WTC11 (cell line): Measurements from ENCODE around the gene C5orf15. TPM values are rescaled to one million over a fixed set of nuclear protein-coding genes. Genes with fewer than 3 reads are reported as not detected.

Source experiments
- ATAC-seq: fragments of 200-7000 bp; cut with Tn5 transposase; 2 replicates; pipeline ENCODE4 v1.10.0; 2021; ENCODE audit warnings: mild to moderate bottlenecking, moderate library complexity
- CTCF ChIA-PET: fragments of 300-600 bp; sonication (Branson Sonifier 250); formaldehyde crosslinking; loops from one replicate; lab custom pipeline; 2021; ENCODE audit warnings: antibody characterized with exemption; lab: Charles Lee
- POLR2A ChIA-PET: fragments of 350-600 bp; sonication (Branson Sonifier 250); formaldehyde crosslinking; loops from one replicate; lab custom pipeline; 2021; ENCODE audit warnings: antibody characterized with exemption; lab: Charles Lee
- DNase-seq: peaks from one replicate; pipeline ENCODE4 v3.0.0; 2021; ENCODE audit warnings: low spot score
- H3K27ac Mint-ChIP-seq: 2 replicates; pipeline ENCODE4 v1.8.0; 2021; ENCODE audit warnings: mixed read lengths
- H3K27me3 Mint-ChIP-seq: 2 replicates; pipeline ENCODE4 v1.8.0; 2021; ENCODE audit warnings: low read depth, mild to moderate bottlenecking, moderate library complexity, mixed read lengths
- H3K36me3 Mint-ChIP-seq: 2 replicates; pipeline ENCODE4 v1.8.0; 2021; ENCODE audit warnings: mixed read lengths
- H3K4me1 Mint-ChIP-seq: 2 replicates; pipeline ENCODE4 v1.8.0; 2022; ENCODE audit warnings: mixed read lengths
- H3K4me3 Mint-ChIP-seq: 2 replicates; pipeline ENCODE4 v1.8.0; 2021; ENCODE audit warnings: mild to moderate bottlenecking, moderate library complexity, mixed read lengths
- H3K9me3 Mint-ChIP-seq: 2 replicates; pipeline ENCODE4 v1.8.0; 2021; ENCODE audit warnings: mixed read lengths
- ELF4 ChIP-seq: sonication (generic); formaldehyde crosslinking; IDR thresholded peaks from 2 replicates; pipeline ENCODE4 v1.8.1; 2022; ENCODE audit warnings: low read depth, mild to moderate bottlenecking, moderate library complexity, missing genetic modification reagents
- GABPB1 ChIP-seq: sonication (generic); formaldehyde crosslinking; IDR thresholded peaks from 2 replicates; pipeline ENCODE4 v1.8.1; 2023; ENCODE audit warnings: mild to moderate bottlenecking, missing genetic modification reagents
- GTF2I ChIP-seq: fragments of 250-450 bp; sonication (Bioruptor Pico); conservative IDR thresholded peaks from 2 replicates; pipeline ENCODE4 v1.4.0; 2021; ENCODE audit warnings: mild to moderate bottlenecking
- HMGA2 ChIP-seq: fragments of 250-450 bp; sonication (Bioruptor Pico); IDR thresholded peaks from 2 replicates; pipeline ENCODE4 v1.4.0; 2021; ENCODE audit warnings: mild to moderate bottlenecking, moderate library complexity
- MXD4 ChIP-seq: fragments of 250-450 bp; sonication (Bioruptor Pico); IDR thresholded peaks from 2 replicates; pipeline ENCODE4 v1.8.0; 2021; ENCODE audit warnings: mild to moderate bottlenecking, moderate library complexity, borderline replicate concordance
- MYBL2 ChIP-seq: sonication (generic); formaldehyde crosslinking; IDR thresholded peaks from 2 replicates; pipeline ENCODE4 v1.8.1; 2023; ENCODE audit warnings: mild to moderate bottlenecking, moderate library complexity, missing genetic modification reagents
- NFATC4 ChIP-seq: fragments of 250-450 bp; sonication (Bioruptor Pico); IDR thresholded peaks from 2 replicates; pipeline ENCODE4 v1.9.0; 2021; ENCODE audit warnings: mild to moderate bottlenecking
- NFYB ChIP-seq: sonication (generic); formaldehyde crosslinking; conservative IDR thresholded peaks from 2 replicates; pipeline ENCODE4 v1.8.0; 2022; ENCODE audit warnings: low read depth, missing genetic modification reagents
- RELA ChIP-seq: sonication (generic); formaldehyde crosslinking; IDR thresholded peaks from 2 replicates; pipeline ENCODE4 v1.8.1; 2022; ENCODE audit warnings: missing genetic modification reagents, mild to moderate bottlenecking, borderline replicate concordance
- SP1 ChIP-seq: sonication (generic); formaldehyde crosslinking; conservative IDR thresholded peaks from 2 replicates; pipeline ENCODE4 v1.8.1; 2022; ENCODE audit warnings: missing genetic modification reagents
- TEAD4 ChIP-seq: sonication (generic); formaldehyde crosslinking; IDR thresholded peaks from 2 replicates; pipeline ENCODE4 v1.8.0; 2022; ENCODE audit warnings: mild to moderate bottlenecking, missing genetic modification reagents
- ZNF121 ChIP-seq: sonication (generic); formaldehyde crosslinking; IDR thresholded peaks from 2 replicates; pipeline ENCODE4 v1.8.0; 2023; ENCODE audit warnings: missing genetic modification reagents
- ZNF671 ChIP-seq: fragments of 250-450 bp; sonication (Bioruptor Pico); IDR thresholded peaks from 2 replicates; pipeline ENCODE4 v1.8.0; 2021; ENCODE audit warnings: mild to moderate bottlenecking
- total RNA-seq: library from RNA; stranded (reverse); gene quantifications from 3 replicates; pipeline ENCODE4 v1.2.3, GENCODE V29; 2021
- TF ChIP-seq, protein P1 (sequence below): sonication (generic); formaldehyde crosslinking; IDR thresholded peaks from 2 replicates; pipeline ENCODE4 v1.8.1; 2022; ENCODE audit warnings: low read depth, missing genetic modification reagents, borderline replicate concordance
- TF ChIP-seq, protein P2 (sequence below): fragments of 250-450 bp; sonication (Bioruptor Pico); IDR thresholded peaks from 2 replicates; pipeline ENCODE4 v1.9.0; 2021; ENCODE audit warnings: moderate library complexity, mild to moderate bottlenecking, inconsistent platforms, borderline replicate concordance
- TF ChIP-seq, protein P3 (sequence below): sonication (generic); formaldehyde crosslinking; IDR thresholded peaks from 2 replicates; pipeline ENCODE4 v1.8.1; 2023; ENCODE audit warnings: mild to moderate bottlenecking, missing genetic modification reagents
- TF ChIP-seq, protein P4 (sequence below): fragments of 250-450 bp; sonication (Bioruptor Pico); IDR thresholded peaks from 2 replicates; pipeline ENCODE4 v1.9.0; 2021; ENCODE audit warnings: mild to moderate bottlenecking, borderline replicate concordance
- TF ChIP-seq, protein P5 (sequence below): sonication (generic); formaldehyde crosslinking; IDR thresholded peaks from 2 replicates; pipeline ENCODE4 v1.8.0; 2022; ENCODE audit warnings: mild to moderate bottlenecking, missing genetic modification reagents
- TF ChIP-seq, protein P6 (sequence below): sonication (generic); formaldehyde crosslinking; IDR thresholded peaks from 2 replicates; pipeline ENCODE4 v1.8.1; 2022; ENCODE audit warnings: mild to moderate bottlenecking, missing genetic modification reagents, moderate library complexity, borderline replicate concordance

C5orf15 gene
- total RNA-seq, 1 experiment from 2014 or later: 32.7 TPM

DNA sequence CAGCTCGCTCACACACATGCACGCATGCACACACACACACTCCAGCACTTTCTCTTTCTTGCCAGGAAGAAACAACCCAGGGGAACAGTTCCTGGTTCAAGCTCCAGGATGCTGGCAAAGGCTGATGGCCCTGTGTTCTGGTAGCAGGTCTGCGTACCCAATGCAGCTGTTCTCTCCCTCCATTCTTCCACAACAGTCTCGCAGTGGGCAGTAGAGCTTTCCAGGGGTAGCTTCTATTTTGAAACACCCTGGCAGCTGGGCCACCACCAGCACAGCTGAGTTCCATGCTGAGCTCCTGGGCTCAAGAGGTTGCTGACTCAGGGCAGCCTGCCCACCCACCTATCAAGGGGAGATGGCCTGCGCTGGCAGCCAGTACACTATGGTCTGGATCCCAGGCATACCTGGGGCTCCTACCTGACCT is 31.7 kb upstream of the C5orf15 start:
- ChIA-PET POLR2A (no interaction called here), CTCF (interaction anchor here (1.0 to 1.3 kb wide), 2 partner anchors 21 to 26 kb away, joined by 4 read pairs; no protein-coding TSS in a partner anchor)
- Mint-ChIP-seq H3K4me1 (peaks cover 65% of the 10 kb centered on the region), H3K36me3 (peaks cover 12% of the 10 kb centered on the region), H3K27me3 (no peaks in the 10 kb centered on the region), H3K9me3 (no peaks in the 10 kb centered on the region), H3K4me3 (no peak overlapping the region), H3K27ac (peak overlapping the region; percentile 6)
- DNase-seq: no peak
- no peak for ATAC-seq
- TF ChIP-seq, protein P1, sequence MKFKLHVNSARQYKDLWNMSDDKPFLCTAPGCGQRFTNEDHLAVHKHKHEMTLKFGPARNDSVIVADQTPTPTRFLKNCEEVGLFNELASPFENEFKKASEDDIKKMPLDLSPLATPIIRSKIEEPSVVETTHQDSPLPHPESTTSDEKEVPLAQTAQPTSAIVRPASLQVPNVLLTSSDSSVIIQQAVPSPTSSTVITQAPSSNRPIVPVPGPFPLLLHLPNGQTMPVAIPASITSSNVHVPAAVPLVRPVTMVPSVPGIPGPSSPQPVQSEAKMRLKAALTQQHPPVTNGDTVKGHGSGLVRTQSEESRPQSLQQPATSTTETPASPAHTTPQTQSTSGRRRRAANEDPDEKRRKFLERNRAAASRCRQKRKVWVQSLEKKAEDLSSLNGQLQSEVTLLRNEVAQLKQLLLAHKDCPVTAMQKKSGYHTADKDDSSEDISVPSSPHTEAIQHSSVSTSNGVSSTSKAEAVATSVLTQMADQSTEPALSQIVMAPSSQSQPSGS (CRISPR knock-in tag): no peak
- TF ChIP-seq ELF4 (CRISPR knock-in tag) (no peak), SP1 (CRISPR knock-in tag) (no peak), ZNF671 (CRISPR knock-in tag) (no peak), NFYB (no peak)
- TF ChIP-seq, protein P2, sequence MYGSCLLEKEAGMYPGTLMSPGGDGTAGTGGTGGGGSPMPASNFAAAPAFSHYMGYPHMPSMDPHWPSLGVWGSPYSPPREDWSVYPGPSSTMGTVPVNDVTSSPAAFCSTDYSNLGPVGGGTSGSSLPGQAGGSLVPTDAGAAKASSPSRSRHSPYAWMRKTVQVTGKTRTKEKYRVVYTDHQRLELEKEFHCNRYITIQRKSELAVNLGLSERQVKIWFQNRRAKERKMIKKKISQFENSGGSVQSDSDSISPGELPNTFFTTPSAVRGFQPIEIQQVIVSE (CRISPR knock-in tag): no peak
- TF ChIP-seq, protein P3, sequence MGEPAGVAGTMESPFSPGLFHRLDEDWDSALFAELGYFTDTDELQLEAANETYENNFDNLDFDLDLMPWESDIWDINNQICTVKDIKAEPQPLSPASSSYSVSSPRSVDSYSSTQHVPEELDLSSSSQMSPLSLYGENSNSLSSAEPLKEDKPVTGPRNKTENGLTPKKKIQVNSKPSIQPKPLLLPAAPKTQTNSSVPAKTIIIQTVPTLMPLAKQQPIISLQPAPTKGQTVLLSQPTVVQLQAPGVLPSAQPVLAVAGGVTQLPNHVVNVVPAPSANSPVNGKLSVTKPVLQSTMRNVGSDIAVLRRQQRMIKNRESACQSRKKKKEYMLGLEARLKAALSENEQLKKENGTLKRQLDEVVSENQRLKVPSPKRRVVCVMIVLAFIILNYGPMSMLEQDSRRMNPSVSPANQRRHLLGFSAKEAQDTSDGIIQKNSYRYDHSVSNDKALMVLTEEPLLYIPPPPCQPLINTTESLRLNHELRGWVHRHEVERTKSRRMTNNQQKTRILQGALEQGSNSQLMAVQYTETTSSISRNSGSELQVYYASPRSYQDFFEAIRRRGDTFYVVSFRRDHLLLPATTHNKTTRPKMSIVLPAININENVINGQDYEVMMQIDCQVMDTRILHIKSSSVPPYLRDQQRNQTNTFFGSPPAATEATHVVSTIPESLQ (CRISPR knock-in tag): no peak

DNA sequence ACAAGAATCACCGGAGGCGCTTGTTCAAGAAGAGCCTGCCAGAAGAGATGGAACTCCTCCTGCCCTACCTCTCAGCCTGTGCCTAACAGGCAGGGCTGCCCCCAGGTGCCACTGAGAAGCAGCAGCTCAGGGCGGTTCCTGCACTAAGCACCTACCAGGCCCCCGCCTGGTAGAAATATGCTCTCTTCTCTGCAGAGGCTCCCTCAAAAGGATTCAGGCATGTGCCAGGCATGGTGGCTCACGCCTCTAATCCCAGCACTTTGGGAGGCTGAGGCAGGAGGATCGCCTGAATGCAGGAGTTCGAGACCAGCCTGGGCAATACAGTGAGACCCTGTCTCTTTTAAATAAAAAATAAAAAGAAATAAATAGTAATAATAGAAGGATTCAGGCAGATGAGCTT is 30.4 kb upstream of the C5orf15 start:
- Mint-ChIP-seq H3K4me3 (no peak overlapping the region), H3K9me3 (no peaks in the 10 kb centered on the region), H3K36me3 (peaks cover 12% of the 10 kb centered on the region)
- TF ChIP-seq GTF2I: 0 out of 2 replicates have a peak, but pooled peaks have one; percentile 32
- no peak for TF ChIP-seq NFATC4
- peak; percentile 83; the same call in 1 of the 2 replicates for TF ChIP-seq ZNF121 (CRISPR knock-in tag)
- TF ChIP-seq, all 79 proteins: peak for 2
- DNase-seq (no peak), ATAC-seq (peak; percentile 9; the same call in 1 of the 2 replicates)
- Mint-ChIP-seq H3K4me1 (peaks cover 75% of the 10 kb centered on the region), H3K27me3 (no peaks in the 10 kb centered on the region), H3K27ac (no peak overlapping the region)
- CTCF ChIA-PET: interaction anchor here (0.5 to 5.1 kb wide), 3 partner anchors 20 to 188 kb away, joined by 4 to 43 read pairs (median 41); no protein-coding TSS in a partner anchor
- POLR2A ChIA-PET: no interaction called here

DNA sequence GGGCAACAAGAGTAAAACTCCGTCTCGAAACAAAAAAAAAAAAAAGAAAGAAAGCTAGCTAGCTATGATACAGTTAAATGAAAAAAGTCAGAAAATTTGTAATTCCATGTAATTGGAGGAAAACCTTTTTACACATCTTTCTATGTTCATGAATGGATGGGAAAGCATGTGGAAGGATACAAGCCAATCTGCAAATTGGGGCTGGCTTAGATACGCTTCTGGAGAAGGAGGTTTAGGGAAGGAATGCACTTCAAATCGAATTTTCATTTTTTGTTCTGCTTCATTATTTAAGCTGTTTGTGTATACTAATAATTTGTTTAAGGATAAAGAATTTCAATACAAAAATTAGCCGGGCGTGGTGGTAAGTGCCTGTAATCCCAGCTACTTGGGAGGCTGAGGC is 29.6 kb upstream of the C5orf15 start:
- DNase-seq: no peak
- H3K36me3 Mint-ChIP-seq: peaks cover 12% of the 10 kb centered on the region
- TF ChIP-seq NFYB: no peak
- no peak for TF ChIP-seq MYBL2 (CRISPR knock-in tag)
- no peak for TF ChIP-seq ELF4 (CRISPR knock-in tag)
- TF ChIP-seq, protein P4, sequence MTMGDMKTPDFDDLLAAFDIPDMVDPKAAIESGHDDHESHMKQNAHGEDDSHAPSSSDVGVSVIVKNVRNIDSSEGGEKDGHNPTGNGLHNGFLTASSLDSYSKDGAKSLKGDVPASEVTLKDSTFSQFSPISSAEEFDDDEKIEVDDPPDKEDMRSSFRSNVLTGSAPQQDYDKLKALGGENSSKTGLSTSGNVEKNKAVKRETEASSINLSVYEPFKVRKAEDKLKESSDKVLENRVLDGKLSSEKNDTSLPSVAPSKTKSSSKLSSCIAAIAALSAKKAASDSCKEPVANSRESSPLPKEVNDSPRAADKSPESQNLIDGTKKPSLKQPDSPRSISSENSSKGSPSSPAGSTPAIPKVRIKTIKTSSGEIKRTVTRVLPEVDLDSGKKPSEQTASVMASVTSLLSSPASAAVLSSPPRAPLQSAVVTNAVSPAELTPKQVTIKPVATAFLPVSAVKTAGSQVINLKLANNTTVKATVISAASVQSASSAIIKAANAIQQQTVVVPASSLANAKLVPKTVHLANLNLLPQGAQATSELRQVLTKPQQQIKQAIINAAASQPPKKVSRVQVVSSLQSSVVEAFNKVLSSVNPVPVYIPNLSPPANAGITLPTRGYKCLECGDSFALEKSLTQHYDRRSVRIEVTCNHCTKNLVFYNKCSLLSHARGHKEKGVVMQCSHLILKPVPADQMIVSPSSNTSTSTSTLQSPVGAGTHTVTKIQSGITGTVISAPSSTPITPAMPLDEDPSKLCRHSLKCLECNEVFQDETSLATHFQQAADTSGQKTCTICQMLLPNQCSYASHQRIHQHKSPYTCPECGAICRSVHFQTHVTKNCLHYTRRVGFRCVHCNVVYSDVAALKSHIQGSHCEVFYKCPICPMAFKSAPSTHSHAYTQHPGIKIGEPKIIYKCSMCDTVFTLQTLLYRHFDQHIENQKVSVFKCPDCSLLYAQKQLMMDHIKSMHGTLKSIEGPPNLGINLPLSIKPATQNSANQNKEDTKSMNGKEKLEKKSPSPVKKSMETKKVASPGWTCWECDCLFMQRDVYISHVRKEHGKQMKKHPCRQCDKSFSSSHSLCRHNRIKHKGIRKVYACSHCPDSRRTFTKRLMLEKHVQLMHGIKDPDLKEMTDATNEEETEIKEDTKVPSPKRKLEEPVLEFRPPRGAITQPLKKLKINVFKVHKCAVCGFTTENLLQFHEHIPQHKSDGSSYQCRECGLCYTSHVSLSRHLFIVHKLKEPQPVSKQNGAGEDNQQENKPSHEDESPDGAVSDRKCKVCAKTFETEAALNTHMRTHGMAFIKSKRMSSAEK (CRISPR knock-in tag): no peak
- no peak for TF ChIP-seq TEAD4 (CRISPR knock-in tag)
- TF ChIP-seq HMGA2 (CRISPR knock-in tag): no peak
- no peak for TF ChIP-seq MXD4 (CRISPR knock-in tag)
- TF ChIP-seq, protein P5, sequence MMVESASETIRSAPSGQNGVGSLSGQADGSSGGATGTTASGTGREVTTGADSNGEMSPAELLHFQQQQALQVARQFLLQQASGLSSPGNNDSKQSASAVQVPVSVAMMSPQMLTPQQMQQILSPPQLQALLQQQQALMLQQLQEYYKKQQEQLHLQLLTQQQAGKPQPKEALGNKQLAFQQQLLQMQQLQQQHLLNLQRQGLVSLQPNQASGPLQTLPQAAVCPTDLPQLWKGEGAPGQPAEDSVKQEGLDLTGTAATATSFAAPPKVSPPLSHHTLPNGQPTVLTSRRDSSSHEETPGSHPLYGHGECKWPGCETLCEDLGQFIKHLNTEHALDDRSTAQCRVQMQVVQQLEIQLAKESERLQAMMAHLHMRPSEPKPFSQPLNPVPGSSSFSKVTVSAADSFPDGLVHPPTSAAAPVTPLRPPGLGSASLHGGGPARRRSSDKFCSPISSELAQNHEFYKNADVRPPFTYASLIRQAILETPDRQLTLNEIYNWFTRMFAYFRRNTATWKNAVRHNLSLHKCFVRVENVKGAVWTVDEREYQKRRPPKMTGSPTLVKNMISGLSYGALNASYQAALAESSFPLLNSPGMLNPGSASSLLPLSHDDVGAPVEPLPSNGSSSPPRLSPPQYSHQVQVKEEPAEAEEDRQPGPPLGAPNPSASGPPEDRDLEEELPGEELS (CRISPR knock-in tag): no peak
- no peak for TF ChIP-seq RELA (CRISPR knock-in tag)
- no peak for TF ChIP-seq GTF2I
- TF ChIP-seq, protein P6, sequence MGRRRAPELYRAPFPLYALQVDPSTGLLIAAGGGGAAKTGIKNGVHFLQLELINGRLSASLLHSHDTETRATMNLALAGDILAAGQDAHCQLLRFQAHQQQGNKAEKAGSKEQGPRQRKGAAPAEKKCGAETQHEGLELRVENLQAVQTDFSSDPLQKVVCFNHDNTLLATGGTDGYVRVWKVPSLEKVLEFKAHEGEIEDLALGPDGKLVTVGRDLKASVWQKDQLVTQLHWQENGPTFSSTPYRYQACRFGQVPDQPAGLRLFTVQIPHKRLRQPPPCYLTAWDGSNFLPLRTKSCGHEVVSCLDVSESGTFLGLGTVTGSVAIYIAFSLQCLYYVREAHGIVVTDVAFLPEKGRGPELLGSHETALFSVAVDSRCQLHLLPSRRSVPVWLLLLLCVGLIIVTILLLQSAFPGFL: no peak
- TF ChIP-seq GABPB1 (CRISPR knock-in tag): no peak
- ATAC-seq: no peak
- H3K4me3 Mint-ChIP-seq: no peak overlapping the region
- no peak overlapping the region for H3K27ac Mint-ChIP-seq
- no peaks in the 10 kb centered on the region for H3K27me3 Mint-ChIP-seq
- H3K9me3 Mint-ChIP-seq: no peaks in the 10 kb centered on the region
- CTCF ChIA-PET: interaction anchor here (0.7 to 5.1 kb wide), 9 partner anchors 8 to 1423 kb away, joined by 3 to 43 read pairs (median 22); partner anchors contain the start of gene VDAC1
- H3K4me1 Mint-ChIP-seq: peaks cover 67% of the 10 kb centered on the region
- POLR2A ChIA-PET: interaction anchor here (0.6 kb wide), 1 partner anchor 772 kb away, joined by 5 read pairs; no protein-coding TSS in a partner anchor
